ENCODE results near the gene STK36.

The STK36 gene

GRCh38 chr2:218748741-218749441 lies 77.0 kb downstream of the STK36 start:
- in situ Hi-C loops (cut with HindIII; ENCODE audit: low pct_unique_long_range_greater_than_20kb, low sequenced_read_pairs), result no loop called here
- TF ChIP-seq JUND (IDR thresholded peaks at IDR 0.05; ENCODE audit: low read depth), result no peak
- DNase-seq (ENCODE audit: low read depth in 1 of 2, low spot score in 1 of 2), result no peak
